Ectodermal cell (in vitro differentiated cells): ENCODE data around the gene IGFL2.
"Not testable (repeated sequence)": the region's sequence is repeated elsewhere in the genome, so short reads cannot be mapped to it uniquely, and the experiment has no call there.

ENCODE experiments used
- H3K27ac ChIP-seq: 2 replicates; pipeline ENCODE4 v1.7.0; 2013; ENCODE audit warnings: mild to moderate bottlenecking, low read depth, low read length; ENCODE audit not compliant: insufficient read depth, poor library complexity, severe bottlenecking
- H3K27me3 ChIP-seq: 2 replicates; pipeline ENCODE4 v1.7.0; 2013; ENCODE audit warnings: mild to moderate bottlenecking, low read length; ENCODE audit not compliant: insufficient read depth, control insufficient read depth, poor library complexity, severe bottlenecking
- H3K36me3 ChIP-seq: one replicate; pipeline ENCODE4 v1.7.0; 2013; ENCODE audit warnings: low read length; ENCODE audit not compliant: control insufficient read depth, insufficient read depth
- H3K4me1 ChIP-seq: one replicate; pipeline ENCODE4 v1.7.0; 2013; ENCODE audit warnings: low read length; ENCODE audit not compliant: control insufficient read depth, insufficient read depth
- H3K4me3 ChIP-seq: 2 replicates; pipeline ENCODE4 v1.7.0; 2013; ENCODE audit warnings: low read depth, low read length, control low read depth; ENCODE audit not compliant: insufficient read depth
- H3K9me3 ChIP-seq: 2 replicates; pipeline ENCODE4 v1.7.0; 2013; ENCODE audit warnings: mild to moderate bottlenecking, low read length, moderate library complexity; ENCODE audit not compliant: control insufficient read depth
- WGBS, 2 experiments: methylation state at CpG; one replicate each; pipeline ENCODE4 v1.1.7; 2013; ENCODE audit warnings: missing lambda C conversion rate in 2 of 2; 5-methylcytosine and 5-hydroxymethylcytosine counted together

IGFL2 gene

GRCh38 chr19:46186717-46187101, 38.7 kb downstream of the IGFL2 start:
- H3K36me3 ChIP-seq, result no peaks in the 10 kb centered on the region
- H3K4me1 ChIP-seq, result no peaks in the 10 kb centered on the region
- H3K9me3 ChIP-seq, result no peaks in the 10 kb centered on the region
- no peak overlapping the region for H3K4me3 ChIP-seq
- 91 to 92% methylated on average over 5 of the region's 5 CpGs for WGBS, 2 experiments
- no peak overlapping the region for H3K27ac ChIP-seq
- H3K27me3 ChIP-seq, result no peaks in the 10 kb centered on the region

DNA sequence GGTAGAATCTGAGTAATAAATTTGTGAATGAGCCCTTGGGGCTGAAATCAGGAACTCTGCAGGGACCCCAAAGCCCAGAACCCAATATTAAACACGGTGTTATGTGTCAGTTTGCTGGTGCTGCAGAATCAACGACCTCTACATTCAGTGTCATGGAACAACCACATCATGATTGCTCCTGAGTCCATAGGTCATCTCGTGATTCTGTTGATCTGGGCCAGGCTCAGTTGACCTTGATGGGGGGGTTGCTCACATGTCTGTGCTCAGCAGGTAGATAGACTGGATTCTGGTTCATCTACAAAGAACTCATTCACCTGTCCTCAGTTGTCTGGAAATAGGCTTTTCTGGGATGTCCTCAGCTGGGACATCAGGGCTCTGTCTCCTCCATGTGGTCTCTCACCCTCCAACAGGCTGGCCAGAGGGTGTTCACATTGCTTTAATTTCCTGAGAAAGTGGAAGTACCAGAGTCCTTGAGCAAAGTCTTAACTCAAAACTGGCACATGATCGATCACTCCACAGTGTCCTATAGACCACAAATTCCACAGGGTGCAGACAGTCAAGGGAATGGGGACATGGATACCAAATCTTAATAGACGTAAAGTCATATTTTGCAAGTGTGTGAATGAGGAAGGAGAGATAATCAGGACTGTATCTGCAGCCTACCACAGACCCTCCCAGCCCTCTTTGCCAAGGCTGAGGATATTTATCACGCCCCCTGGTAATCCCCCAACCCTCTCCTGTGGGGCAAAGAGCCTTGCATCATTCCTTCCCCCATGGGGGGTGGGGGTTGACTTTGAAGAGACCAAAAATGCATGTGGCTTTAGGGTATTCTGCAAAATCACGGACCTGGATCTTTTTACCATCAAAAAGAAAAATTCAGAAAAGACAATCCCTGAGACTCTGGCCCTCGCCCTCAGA, 42.2 kb downstream of the IGFL2 start:
- H3K27me3 ChIP-seq, result no peaks in the 10 kb centered on the region
- H3K4me3 ChIP-seq, result no peak overlapping the region
- H3K36me3 ChIP-seq, result no peaks in the 10 kb centered on the region
- H3K27ac ChIP-seq, result no peak overlapping the region
- no peaks in the 10 kb centered on the region for H3K4me1 ChIP-seq
- 85 to 86% methylated on average over 7 to 8 of the region's 8 CpGs for WGBS, 2 experiments
- H3K9me3 ChIP-seq, result no peaks in the 10 kb centered on the region

GRCh38 chr19:46191356-46191755, 43.3 kb downstream of the IGFL2 start:
- Histone ChIP-seq H3K36me3 (no peaks in the 10 kb centered on the region), H3K27ac (no peak overlapping the region), H3K4me3 (no peak overlapping the region), H3K9me3 (no peaks in the 10 kb centered on the region), H3K4me1 (no peaks in the 10 kb centered on the region), H3K27me3 (no peaks in the 10 kb centered on the region)
- 92 to 95% methylated on average over 4 of the region's 4 CpGs for WGBS, 2 experiments

DNA sequence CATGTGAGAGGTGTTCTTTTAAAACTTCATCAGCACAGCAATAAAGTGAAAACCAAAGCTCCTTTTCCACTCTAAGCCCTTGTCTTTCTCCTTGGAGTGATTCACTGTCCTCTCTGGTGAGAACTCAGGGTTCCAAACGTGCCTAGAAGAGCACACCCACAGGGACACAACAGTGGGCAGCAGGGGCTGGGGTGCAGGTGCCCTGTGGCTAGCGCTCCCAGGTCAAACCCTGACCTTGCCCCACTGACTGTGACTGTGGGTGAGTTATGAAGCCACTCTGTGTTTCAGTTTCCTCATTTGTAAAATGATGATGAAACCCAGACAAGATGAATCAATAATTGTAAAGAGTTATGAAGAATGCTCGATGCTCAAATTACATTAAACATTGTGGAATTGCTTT, 43.9 kb downstream of the IGFL2 start:
- H3K4me3 ChIP-seq, result no peak overlapping the region
- no peaks in the 10 kb centered on the region for H3K4me1 ChIP-seq
- 81 to 85% methylated on average over 2 to 3 of the region's 3 CpGs for WGBS, 2 experiments
- H3K36me3 ChIP-seq, result no peaks in the 10 kb centered on the region
- no peaks in the 10 kb centered on the region for H3K27me3 ChIP-seq
- H3K27ac ChIP-seq, result no peak overlapping the region
- no peaks in the 10 kb centered on the region for H3K9me3 ChIP-seq

DNA sequence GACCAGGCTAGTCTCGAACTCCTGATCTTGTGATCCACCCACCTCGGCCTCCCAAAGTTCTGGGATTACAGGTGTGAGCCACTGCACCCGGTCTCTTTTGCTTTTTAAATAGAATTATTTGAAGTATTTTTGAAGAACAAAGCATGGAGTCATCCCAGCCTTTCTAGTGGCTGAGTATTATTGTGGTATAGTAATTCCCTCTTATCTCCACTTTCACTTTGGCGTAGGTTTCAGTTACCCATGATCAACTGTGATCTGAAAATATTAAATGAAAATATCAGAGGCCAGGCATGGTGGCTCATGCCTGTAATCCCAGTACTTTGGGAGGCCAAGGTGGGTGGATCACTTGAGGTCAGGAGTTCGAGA, 44.6 kb downstream of the IGFL2 start:
- not testable (repeated sequence) for H3K9me3 ChIP-seq, H3K27ac ChIP-seq, H3K4me3 ChIP-seq, H3K27me3 ChIP-seq, H3K4me1 ChIP-seq, H3K36me3 ChIP-seq
- 85 to 94% methylated on average over 5 of the region's 5 CpGs for WGBS, 2 experiments

GRCh38 chr19:46192992-46193650, 45.1 kb downstream of the IGFL2 start:
- H3K27ac ChIP-seq, result no peak overlapping the region

DNA sequence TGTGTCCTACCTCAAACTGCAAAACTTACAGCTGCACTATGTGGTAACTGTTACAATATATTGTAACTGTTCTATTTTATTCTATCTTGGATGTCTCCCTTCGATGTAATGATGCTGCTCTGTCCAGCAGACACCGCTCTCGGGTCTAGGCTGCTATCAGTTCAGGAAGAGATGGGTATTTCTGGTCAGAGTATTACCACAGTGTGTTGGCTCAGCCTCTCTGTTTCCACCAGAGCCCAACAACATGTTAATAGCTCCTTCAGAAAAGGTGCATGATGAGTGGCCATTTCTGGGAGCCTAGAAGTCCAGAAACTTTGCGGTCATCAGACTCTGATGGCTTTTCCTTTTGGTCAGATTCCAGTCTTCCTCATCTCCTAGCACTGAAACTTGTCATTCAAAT, 45.6 kb downstream of the IGFL2 start:
- WGBS, 2 experiments, result 89 to 93% methylated on average over 4 of the region's 4 CpGs
- no peak overlapping the region for H3K4me3 ChIP-seq
- H3K9me3 ChIP-seq, result no peaks in the 10 kb centered on the region
- H3K27ac ChIP-seq, result no peak overlapping the region
- H3K4me1 ChIP-seq, result no peaks in the 10 kb centered on the region
- no peaks in the 10 kb centered on the region for H3K27me3 ChIP-seq
- H3K36me3 ChIP-seq, result no peaks in the 10 kb centered on the region

More at GRCh38 chr19:46192992-46193650, 45.1 kb downstream of the IGFL2 start:
- WGBS, 2 experiments, result 87 to 91% methylated on average over 11 of the region's 11 CpGs
- H3K4me3 ChIP-seq, result no peak overlapping the region
- no peaks in the 10 kb centered on the region for H3K27me3 ChIP-seq
- no peaks in the 10 kb centered on the region for H3K9me3 ChIP-seq
- no peaks in the 10 kb centered on the region for H3K4me1 ChIP-seq
- H3K36me3 ChIP-seq, result no peaks in the 10 kb centered on the region

DNA sequence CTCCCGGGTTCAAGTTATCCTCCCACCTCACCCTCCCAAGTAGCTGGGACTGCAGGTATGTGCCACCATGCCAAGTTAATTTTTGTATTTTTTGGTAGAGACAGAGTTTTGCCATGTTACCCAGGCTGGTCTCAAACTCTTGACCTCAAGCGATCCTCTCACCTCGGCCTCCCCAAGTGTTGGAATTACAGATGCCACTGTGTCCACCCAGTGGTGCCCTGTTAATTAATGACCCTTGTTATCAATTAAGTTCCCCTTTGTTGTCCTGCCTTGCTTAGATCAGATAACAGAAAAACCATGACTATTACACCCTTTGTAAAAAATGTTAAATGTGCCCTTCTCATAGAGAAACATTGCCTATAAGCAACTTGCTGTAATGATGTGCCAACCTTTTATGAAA, 47.1 kb downstream of the IGFL2 start:
- 95 to 99% methylated on average over 3 of the region's 3 CpGs for WGBS, 2 experiments
- H3K27me3 ChIP-seq, result no peaks in the 10 kb centered on the region

DNA sequence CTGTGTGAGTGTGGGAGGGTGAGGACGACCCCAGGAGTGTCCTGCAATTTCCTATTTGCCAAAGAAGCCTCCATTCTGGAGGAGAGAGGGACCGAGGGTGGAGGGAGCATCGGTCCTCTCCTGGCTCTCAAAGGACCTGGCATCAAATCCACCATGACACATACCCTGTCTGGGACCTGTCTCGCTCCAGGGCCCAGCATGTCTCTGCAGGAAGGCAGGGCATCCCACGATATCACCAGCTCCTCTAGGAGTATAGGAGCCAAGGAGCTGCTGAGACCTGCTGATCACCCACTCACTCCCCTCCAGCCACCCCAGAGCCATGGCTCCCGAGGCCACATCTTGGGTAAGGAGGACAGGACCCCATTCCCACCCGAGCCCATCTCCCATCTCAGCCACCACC, 47.9 kb downstream of the IGFL2 start:
- H3K9me3 ChIP-seq, H3K27me3 ChIP-seq, H3K4me3 ChIP-seq, H3K36me3 ChIP-seq, H3K27ac ChIP-seq, H3K4me1 ChIP-seq: not testable (repeated sequence)
- WGBS, 2 experiments, result 89 to 92% methylated on average over 6 to 7 of the region's 7 CpGs

More for the DNA sequence above, 47.1 kb downstream of the IGFL2 start:
- no peak overlapping the region for H3K4me3 ChIP-seq
- no peaks in the 10 kb centered on the region for H3K4me1 ChIP-seq
- H3K9me3 ChIP-seq, result no peaks in the 10 kb centered on the region
- no peak overlapping the region for H3K27ac ChIP-seq
- H3K36me3 ChIP-seq, result no peaks in the 10 kb centered on the region

GRCh38 chr19:46196410-46197124, 48.5 kb downstream of the IGFL2 start:
- WGBS, 2 experiments, result 83 to 88% methylated on average over 8 of the region's 8 CpGs
- no peaks in the 10 kb centered on the region for H3K27me3 ChIP-seq

More at GRCh38 chr19:46196410-46197124, 48.5 kb downstream of the IGFL2 start:
- Histone ChIP-seq H3K27ac (no peak overlapping the region), H3K4me1 (no peaks in the 10 kb centered on the region), H3K4me3 (no peak overlapping the region), H3K36me3 (no peaks in the 10 kb centered on the region), H3K9me3 (no peaks in the 10 kb centered on the region)
